OCI-LY3 (cell line): ENCODE results near the gene CALR.

Source experiments
- H2AFZ ChIP-seq: fragments of 200-600, 300-600 bp; shearing (Covaris generic); 2 replicates; pipeline ENCODE4 v1.6.0; 2014; ENCODE audit warnings: antibody characterized with exemption, low read depth, low read length
- H3K27ac ChIP-seq: fragments of 200-600, 300-600 bp; sonication (generic); 2 replicates; pipeline ENCODE4 v1.5.1; 2014; ENCODE audit warnings: mild to moderate bottlenecking, low read length, moderate library complexity, mixed read lengths
- H3K27me3 ChIP-seq: fragments of 200-600, 300-600 bp; sonication (generic); 2 replicates; pipeline ENCODE4 v1.6.1; 2014; ENCODE audit warnings: low read depth, low read length, mixed read lengths
- H3K36me3 ChIP-seq: fragments of 200-600, 300-600 bp; sonication (generic); replicated peaks from 2 replicates; pipeline ENCODE3; 2014; ENCODE audit warnings: low read depth, low read length, mixed read lengths
- H3K4me1 ChIP-seq: fragments of 300-600, 200-600 bp; sonication (generic); 2 replicates; pipeline ENCODE4 v1.6.1; 2014; ENCODE audit warnings: low read length, mixed read lengths
- H3K4me2 ChIP-seq: fragments of 200-600, 300-600 bp; sonication (generic); 2 replicates; pipeline ENCODE4 v1.6.1; 2014; ENCODE audit warnings: low read length, mixed read lengths
- H3K4me3 ChIP-seq: fragments of 300-600, 200-600 bp; sonication (generic); 2 replicates; pipeline ENCODE4 v1.5.1; 2014; ENCODE audit warnings: antibody characterized with exemption, mild to moderate bottlenecking, low read length, moderate library complexity
- H3K79me2 ChIP-seq: fragments of 300-600, 200-600 bp; shearing (Covaris generic); 2 replicates; pipeline ENCODE4 v1.6.1; 2014; ENCODE audit warnings: mild to moderate bottlenecking, low read length, mixed read lengths
- H3K9ac ChIP-seq: fragments of 300-600, 200-600 bp; shearing (Covaris generic); 2 replicates; pipeline ENCODE4 v1.6.0; 2014; ENCODE audit warnings: mild to moderate bottlenecking, low read length, moderate library complexity
- H3K9me3 ChIP-seq: fragments of 200-600, 300-600 bp; shearing (Covaris generic); 2 replicates; pipeline ENCODE4 v1.6.1; 2014; ENCODE audit warnings: low read length, mixed read lengths; ENCODE audit not compliant: insufficient read depth
- H4K20me1 ChIP-seq: fragments of 200-600, 300-600 bp; sonication (generic); 2 replicates; pipeline ENCODE4 v1.6.1; 2016; ENCODE audit warnings: low read length, mixed read lengths; ENCODE audit not compliant: insufficient read depth
- EZH2phosphoT487 ChIP-seq: fragments of 200-600 bp; shearing (Covaris generic); IDR thresholded peaks from 2 replicates; pipeline ENCODE4 v1.6.1; 2018; ENCODE audit warnings: antibody characterized with exemption, mixed run types, low read depth
- TF ChIP-seq, protein P1 (sequence below): fragments of 200-600, 300-600 bp; sonication (generic); IDR thresholded peaks from 2 replicates; pipeline ENCODE4 v1.5.1; 2014; ENCODE audit warnings: antibody characterized with exemption, low read length, low read depth

The CALR gene

GRCh38 chr19:12979974-12980373, 41.6 kb downstream of the CALR start:
- no peak overlapping the region for H3K4me2 ChIP-seq
- no peak overlapping the region for H3K4me3 ChIP-seq
- peaks cover 29% of the 10 kb centered on the region for H3K27me3 ChIP-seq
- H4K20me1 ChIP-seq: no peaks in the 10 kb centered on the region
- no peaks in the 10 kb centered on the region for H3K79me2 ChIP-seq
- no peak overlapping the region for H3K9ac ChIP-seq
- no peaks in the 10 kb centered on the region for H3K36me3 ChIP-seq
- no peak overlapping the region for H2AFZ ChIP-seq
- TF ChIP-seq EZH2phosphoT487: no peak
- H3K9me3 ChIP-seq: no peaks in the 10 kb centered on the region
- no peak overlapping the region for H3K27ac ChIP-seq
- peaks cover 16% of the 10 kb centered on the region; the same call in 1 of the 2 replicates for H3K4me1 ChIP-seq

GRCh38 chr19:12982648-12983047, 44.2 kb downstream of the CALR start:
- Histone ChIP-seq H3K4me2 (no peak overlapping the region), H3K36me3 (no peaks in the 10 kb centered on the region), H3K9me3 (no peaks in the 10 kb centered on the region), H2AFZ (no peak overlapping the region), H3K4me3 (no peak overlapping the region), H3K27ac (no peak overlapping the region), H4K20me1 (no peaks in the 10 kb centered on the region), H3K79me2 (no peaks in the 10 kb centered on the region), H3K27me3 (peaks cover 33% of the 10 kb centered on the region), H3K4me1 (peaks cover 15% of the 10 kb centered on the region; the same call in 1 of the 2 replicates), H3K9ac (no peak overlapping the region; the same call in 1 of the 2 replicates)
- TF ChIP-seq, protein P1, sequence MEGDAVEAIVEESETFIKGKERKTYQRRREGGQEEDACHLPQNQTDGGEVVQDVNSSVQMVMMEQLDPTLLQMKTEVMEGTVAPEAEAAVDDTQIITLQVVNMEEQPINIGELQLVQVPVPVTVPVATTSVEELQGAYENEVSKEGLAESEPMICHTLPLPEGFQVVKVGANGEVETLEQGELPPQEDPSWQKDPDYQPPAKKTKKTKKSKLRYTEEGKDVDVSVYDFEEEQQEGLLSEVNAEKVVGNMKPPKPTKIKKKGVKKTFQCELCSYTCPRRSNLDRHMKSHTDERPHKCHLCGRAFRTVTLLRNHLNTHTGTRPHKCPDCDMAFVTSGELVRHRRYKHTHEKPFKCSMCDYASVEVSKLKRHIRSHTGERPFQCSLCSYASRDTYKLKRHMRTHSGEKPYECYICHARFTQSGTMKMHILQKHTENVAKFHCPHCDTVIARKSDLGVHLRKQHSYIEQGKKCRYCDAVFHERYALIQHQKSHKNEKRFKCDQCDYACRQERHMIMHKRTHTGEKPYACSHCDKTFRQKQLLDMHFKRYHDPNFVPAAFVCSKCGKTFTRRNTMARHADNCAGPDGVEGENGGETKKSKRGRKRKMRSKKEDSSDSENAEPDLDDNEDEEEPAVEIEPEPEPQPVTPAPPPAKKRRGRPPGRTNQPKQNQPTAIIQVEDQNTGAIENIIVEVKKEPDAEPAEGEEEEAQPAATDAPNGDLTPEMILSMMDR: no peak
- no peak for TF ChIP-seq EZH2phosphoT487

GRCh38 chr19:12983091-12983490, 44.7 kb downstream of the CALR start:
- Histone ChIP-seq H3K4me1 (peaks cover 19% of the 10 kb centered on the region; the same call in 1 of the 2 replicates), H3K79me2 (no peaks in the 10 kb centered on the region), H4K20me1 (no peaks in the 10 kb centered on the region), H3K4me3 (peak overlapping the region; percentile 74), H3K27me3 (peaks cover 33% of the 10 kb centered on the region), H3K9me3 (no peaks in the 10 kb centered on the region), H2AFZ (peak overlapping the region; percentile 76; the same call in 1 of the 2 replicates), H3K27ac (no peak overlapping the region), H3K36me3 (no peaks in the 10 kb centered on the region), H3K4me2 (peak overlapping the region; percentile 89), H3K9ac (peak overlapping the region; percentile 33; the same call in 1 of the 2 replicates)
- no peak for TF ChIP-seq EZH2phosphoT487
- TF ChIP-seq, protein P1: no peak

DNA sequence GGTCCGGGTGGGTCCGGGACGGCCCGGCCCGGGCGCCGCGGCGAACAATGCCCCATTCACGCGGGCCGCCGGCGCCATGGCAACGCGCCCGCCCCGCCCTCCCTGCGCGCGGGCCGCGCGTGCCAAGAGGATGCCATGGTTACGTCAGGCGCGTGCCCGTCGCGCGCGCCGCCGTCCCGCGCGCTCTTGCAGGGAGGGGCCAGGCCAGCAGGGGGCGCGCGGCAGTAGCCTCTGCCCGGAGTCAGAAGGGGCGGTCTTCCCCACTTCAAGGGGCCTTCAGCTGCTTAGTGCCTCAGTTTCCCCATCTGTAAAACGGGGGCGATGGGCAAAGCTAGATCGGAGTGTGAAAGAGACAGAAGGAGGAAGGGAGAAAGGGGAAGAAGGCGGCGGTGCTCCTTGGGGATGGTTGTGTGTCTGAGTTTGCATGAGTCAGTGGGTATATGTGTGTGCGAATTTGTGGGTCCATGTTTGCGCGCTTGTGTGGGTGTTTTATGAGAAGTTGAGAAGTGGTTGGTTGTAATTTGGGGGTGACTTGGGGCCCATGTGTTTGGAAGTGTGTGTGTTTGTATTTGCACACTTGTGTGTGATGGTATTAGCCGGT, 45.2 kb downstream of the CALR start:
- H3K4me3 ChIP-seq: peak overlapping the region; percentile 74
- H2AFZ ChIP-seq: peak overlapping the region; percentile 76; the same call in 1 of the 2 replicates

More for the DNA sequence above, 45.2 kb downstream of the CALR start:
- H3K27me3 ChIP-seq: peaks cover 33% of the 10 kb centered on the region
- no peaks in the 10 kb centered on the region for H3K36me3 ChIP-seq
- peaks cover 19% of the 10 kb centered on the region; the same call in 1 of the 2 replicates for H3K4me1 ChIP-seq
- 0 out of 2 replicates have a peak overlapping the region, but pooled peaks have one; percentile 33 for H3K9ac ChIP-seq
- H3K79me2 ChIP-seq: no peaks in the 10 kb centered on the region
- H3K27ac ChIP-seq: no peak overlapping the region
- H4K20me1 ChIP-seq: no peaks in the 10 kb centered on the region
- TF ChIP-seq EZH2phosphoT487: no peak
- TF ChIP-seq, protein P1: peak; percentile 96
- no peaks in the 10 kb centered on the region for H3K9me3 ChIP-seq
- peak overlapping the region; percentile 89 for H3K4me2 ChIP-seq
